ENCODE measurements around the gene TIMM23.
A peak's percentile ranks its signal among the peaks of the same experiment; 100 is the strongest.

TIMM23 gene

GRCh38 chr10:46030091-46030937 lies 58.0 kb downstream of the TIMM23 start, which contains the start of gene NCOA4 (continued):
- TF ChIP-seq ZBTB10 (tag by site-specific recombination; IDR thresholded peaks at IDR 0.05): 0 out of 2 replicates have a peak, but pooled peaks have one; percentile 20
- peak; percentile 12; the same call in 1 of the 2 replicates for TF ChIP-seq PRDM10 (tag by site-specific recombination; IDR thresholded peaks at IDR 0.05)
- no peak; the same call in 1 of the 2 replicates for TF ChIP-seq YY1 (tag by site-specific recombination; IDR thresholded peaks at IDR 0.05)
- peak; percentile 99 for TF ChIP-seq ZFP37 (tag by site-specific recombination; IDR thresholded peaks at IDR 0.05)
- TF ChIP-seq ZNF175 (tag by site-specific recombination; IDR thresholded peaks at IDR 0.05): no peak
- no peak for TF ChIP-seq ZNF423 (tag by site-specific recombination; IDR thresholded peaks at IDR 0.05)
- TF ChIP-seq ZNF510 (tag by site-specific recombination; IDR thresholded peaks at IDR 0.05; ENCODE audit: insufficient replicate concordance): no peak
- TF ChIP-seq ZNF785 (tag by site-specific recombination; IDR thresholded peaks at IDR 0.05): no peak
- TF ChIP-seq GFI1B (tag by site-specific recombination; IDR thresholded peaks at IDR 0.05): no peak; the same call in 1 of the 2 replicates
- TF ChIP-seq ZNF404 (tag by site-specific recombination; IDR thresholded peaks at IDR 0.05): no peak
- no peak for TF ChIP-seq ZNF558 (tag by site-specific recombination; IDR thresholded peaks at IDR 0.05)
- no peak for TF ChIP-seq ZNF571 (tag by site-specific recombination; IDR thresholded peaks at IDR 0.05)
- no peak for TF ChIP-seq ZNF677 (tag by site-specific recombination; IDR thresholded peaks at IDR 0.05)
- no peak for TF ChIP-seq ZNF48 (tag by site-specific recombination; IDR thresholded peaks at IDR 0.05)
- TF ChIP-seq HOXA7 (CRISPR knock-in tag; IDR thresholded peaks at IDR 0.05; ENCODE audit: borderline replicate concordance): no peak
- peak; percentile 14; the same call in 1 of the 2 replicates for TF ChIP-seq FEZF1 (tag by site-specific recombination; IDR thresholded peaks at IDR 0.05)
- no peak for TF ChIP-seq SCRT1 (tag by site-specific recombination; IDR thresholded peaks at IDR 0.05; ENCODE audit: borderline replicate concordance)
- peak; percentile 81 for TF ChIP-seq ZFP69B (tag by site-specific recombination; IDR thresholded peaks at IDR 0.05)
- TF ChIP-seq OVOL3 (tag by site-specific recombination; IDR thresholded peaks at IDR 0.05): no peak
- TF ChIP-seq SP7 (tag by site-specific recombination; IDR thresholded peaks at IDR 0.05): peak; percentile 74
- TF ChIP-seq ZNF624 (tag by site-specific recombination; IDR thresholded peaks at IDR 0.05): no peak
- peak; percentile 57 for TF ChIP-seq REST (tag by site-specific recombination; IDR thresholded peaks at IDR 0.05)
- no peak for TF ChIP-seq ZNF16 (tag by site-specific recombination; IDR thresholded peaks at IDR 0.05; ENCODE audit: low read depth)
- TF ChIP-seq ZNF169 (tag by site-specific recombination; IDR thresholded peaks at IDR 0.05): no peak
- no peak for TF ChIP-seq ZNF701 (tag by site-specific recombination; IDR thresholded peaks at IDR 0.05)
- TF ChIP-seq ZNF747 (tag by site-specific recombination; IDR thresholded peaks at IDR 0.05): no peak
- TF ChIP-seq, protein P1, sequence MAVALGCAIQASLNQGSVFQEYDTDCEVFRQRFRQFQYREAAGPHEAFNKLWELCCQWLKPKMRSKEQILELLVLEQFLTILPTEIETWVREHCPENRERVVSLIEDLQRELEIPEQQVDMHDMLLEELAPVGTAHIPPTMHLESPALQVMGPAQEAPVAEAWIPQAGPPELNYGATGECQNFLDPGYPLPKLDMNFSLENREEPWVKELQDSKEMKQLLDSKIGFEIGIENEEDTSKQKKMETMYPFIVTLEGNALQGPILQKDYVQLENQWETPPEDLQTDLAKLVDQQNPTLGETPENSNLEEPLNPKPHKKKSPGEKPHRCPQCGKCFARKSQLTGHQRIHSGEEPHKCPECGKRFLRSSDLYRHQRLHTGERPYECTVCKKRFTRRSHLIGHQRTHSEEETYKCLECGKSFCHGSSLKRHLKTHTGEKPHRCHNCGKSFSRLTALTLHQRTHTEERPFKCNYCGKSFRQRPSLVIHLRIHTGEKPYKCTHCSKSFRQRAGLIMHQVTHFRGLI (tag by site-specific recombination; IDR thresholded peaks at IDR 0.05): no peak
- TF ChIP-seq ZNF10 (tag by site-specific recombination; IDR thresholded peaks at IDR 0.05): no peak; the same call in 1 of the 2 replicates
- no peak for TF ChIP-seq ZNF266 (tag by site-specific recombination; IDR thresholded peaks at IDR 0.05; ENCODE audit: low read depth)
- no peak for TF ChIP-seq ZNF561 (tag by site-specific recombination; IDR thresholded peaks at IDR 0.05; ENCODE audit: borderline replicate concordance)
